Fibroblast of skin of left quadriceps (primary cell): ENCODE measurements around the gene MACF1.
"Not testable (repeated sequence)": the region's sequence is repeated elsewhere in the genome, so short reads cannot be mapped to it uniquely, and the experiment has no call there.

Source experiments
- DNase-seq, 2 experiments: peaks; one replicate each; pipeline ENCODE4 v3.0.0-alpha.2; 2013; ENCODE audit warnings: low read depth in 2 of 2

MACF1 gene

DNA sequence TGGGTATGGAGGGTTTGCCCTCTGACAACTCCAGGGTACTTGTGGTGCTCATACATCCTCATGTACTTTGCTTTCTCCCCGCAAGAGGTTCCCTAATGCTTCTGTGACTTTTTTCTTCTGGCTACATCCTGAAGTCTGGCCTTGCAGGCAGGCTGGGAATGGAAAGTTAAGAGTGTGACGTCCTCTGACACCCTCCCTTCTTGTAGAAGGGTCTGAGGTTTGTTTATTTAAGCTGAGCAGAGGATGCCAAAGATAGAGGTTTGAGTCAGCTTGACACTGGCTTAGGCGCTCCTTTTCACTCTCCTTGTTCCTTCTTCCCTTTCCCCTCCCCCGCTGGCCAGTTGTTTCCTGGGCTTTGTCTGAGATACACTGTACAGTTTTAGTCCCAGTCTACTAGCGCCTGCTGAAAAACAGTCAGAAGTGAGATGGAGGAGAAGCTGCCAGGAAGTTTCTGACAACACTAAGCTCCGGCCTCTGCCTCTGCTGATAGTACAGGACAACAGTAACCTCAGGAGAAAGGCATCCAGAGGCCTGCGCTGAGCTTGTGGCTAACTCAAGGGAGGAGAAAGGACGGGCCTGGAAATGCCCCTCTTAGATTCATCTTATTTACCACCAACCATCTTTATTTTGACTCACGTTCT is at the start of gene MACF1:
TSS of gene MACF1 (plus strand) at position 255 of the 641 bp plus-strand sequence. CDS start at position 583, 328 bp downstream.
- DNase-seq: peak; percentile 71 to 74

- no peak for DNase-seq
These were observed 47.2 kb upstream of the MACF1 start for GRCh38 chr1:39157304-39157703.

DNA sequence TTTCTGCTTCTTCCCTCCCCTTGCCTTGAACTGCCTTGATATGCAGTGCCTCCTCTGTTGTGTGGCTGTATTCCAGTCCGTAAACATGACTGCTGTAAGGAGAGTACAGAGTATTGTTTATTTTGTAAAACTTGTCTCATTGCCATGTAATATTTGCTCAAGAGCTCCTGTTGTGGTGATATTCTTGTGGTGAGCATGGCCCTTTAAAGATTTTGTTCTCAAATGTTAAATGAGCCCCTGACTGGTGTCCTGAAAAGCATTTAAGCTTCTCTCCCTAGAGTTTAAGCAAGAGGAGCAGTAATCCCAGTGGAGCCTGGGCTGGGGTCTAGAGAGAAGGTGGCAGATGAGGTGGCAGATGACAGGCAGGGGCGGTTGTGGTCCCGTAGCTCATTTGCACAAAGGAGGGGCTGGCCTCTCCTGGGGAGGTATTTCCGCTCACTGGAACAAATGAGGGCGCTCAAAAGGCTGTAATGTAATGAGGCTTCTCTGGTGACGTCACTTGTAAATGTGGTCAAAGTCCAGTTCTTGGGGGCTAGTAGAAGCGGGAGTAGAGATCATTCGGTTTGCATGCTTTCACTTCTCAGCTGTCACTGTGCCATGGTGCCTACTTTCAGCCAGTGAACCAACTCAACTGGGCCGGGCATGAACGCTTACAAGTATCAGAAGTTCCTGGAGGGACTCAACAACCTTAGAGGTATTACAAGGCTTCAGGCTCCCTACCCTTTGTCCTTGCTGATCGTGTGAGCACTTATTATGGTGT is 46.0 kb upstream of the MACF1 start:
- DNase-seq: no peak

- no peak for DNase-seq
These were observed 45.1 kb upstream of the MACF1 start for GRCh38 chr1:39159224-39160036.

DNA sequence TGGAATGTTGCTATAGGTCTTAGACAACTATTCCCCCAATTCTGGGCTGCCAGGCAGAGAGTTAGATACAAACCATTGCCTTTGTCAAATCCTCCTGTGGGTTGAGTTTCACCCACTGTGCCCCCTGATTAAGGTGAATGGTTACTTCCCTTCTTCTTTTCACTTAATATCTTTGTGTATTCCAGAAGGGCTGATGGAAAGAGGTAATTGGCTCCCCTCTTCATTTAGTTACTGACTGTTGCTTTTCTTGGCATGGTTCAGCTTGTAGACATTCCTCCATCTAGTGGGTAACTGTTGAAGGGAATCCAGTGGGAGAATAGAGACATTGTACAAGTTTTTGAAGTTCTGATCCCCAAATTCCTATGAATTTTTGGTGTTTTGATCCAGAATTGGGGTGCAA is 43.8 kb upstream of the MACF1 start:
- no peak for DNase-seq

DNA sequence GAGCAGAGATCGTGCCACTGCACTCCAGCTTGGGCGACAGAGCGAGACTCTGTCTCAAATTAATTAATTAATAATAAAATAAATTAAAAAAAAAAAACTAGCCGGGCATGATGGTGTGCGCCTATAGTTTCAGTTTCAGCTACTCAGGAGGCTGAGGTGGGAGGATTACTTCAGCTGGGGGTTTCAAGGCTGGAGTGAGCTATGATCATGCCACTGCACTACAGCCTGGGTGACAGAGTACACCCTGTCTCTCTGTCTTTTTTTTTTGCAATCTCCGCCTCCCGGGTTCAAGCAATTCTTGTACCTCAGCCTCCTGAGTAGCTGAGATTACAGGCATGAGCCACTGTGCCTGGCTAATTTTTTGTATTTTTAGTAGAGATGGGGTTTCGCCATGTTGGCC is 42.7 kb upstream of the MACF1 start:
- DNase-seq: not testable (repeated sequence)

DNA sequence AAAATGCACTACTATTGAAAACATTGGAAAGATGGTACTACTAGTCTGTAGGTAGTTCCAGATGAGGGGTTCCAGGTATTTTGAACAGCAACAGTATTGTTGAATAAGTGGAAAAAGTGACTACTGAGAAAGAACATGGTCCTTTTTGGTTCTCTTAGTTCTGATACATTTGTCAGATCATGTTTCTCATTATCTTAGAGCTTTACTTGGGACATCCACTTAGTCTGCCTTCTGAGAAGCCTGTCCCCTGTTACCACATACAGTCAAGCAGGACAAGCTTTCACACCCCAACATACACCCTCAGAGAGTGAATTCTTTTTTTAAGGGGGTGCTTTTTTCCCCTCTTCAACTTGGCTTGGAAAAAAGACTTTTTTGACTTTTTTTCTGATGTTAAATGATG is 41.0 kb upstream of the MACF1 start:
- no peak for DNase-seq

- DNase-seq: no peak
These were observed 40.2 kb upstream of the MACF1 start for GRCh38 chr1:39164256-39164655.

DNA sequence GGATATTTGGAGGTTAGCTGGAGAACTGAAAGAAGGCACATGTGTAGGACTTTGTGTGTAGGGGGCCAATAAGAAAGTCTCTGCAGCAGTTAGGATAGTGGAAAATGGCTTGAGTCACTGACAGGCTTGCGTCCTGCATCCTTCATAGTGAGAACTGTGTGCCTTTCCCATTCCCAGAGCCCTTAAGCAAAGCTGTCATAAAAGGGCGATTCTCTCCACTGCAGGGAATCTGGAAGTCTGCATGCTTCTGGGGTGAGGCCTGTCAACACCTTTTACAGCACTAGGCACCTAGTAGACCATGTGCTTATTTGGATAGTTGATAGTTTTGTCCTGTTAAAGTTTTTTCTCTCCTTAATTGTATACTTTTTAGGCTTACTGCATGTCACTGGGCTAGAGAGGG is 39.4 kb upstream of the MACF1 start:
- no peak for DNase-seq

- DNase-seq: no peak
These were observed 39.0 kb upstream of the MACF1 start for GRCh38 chr1:39165488-39165887.

DNA sequence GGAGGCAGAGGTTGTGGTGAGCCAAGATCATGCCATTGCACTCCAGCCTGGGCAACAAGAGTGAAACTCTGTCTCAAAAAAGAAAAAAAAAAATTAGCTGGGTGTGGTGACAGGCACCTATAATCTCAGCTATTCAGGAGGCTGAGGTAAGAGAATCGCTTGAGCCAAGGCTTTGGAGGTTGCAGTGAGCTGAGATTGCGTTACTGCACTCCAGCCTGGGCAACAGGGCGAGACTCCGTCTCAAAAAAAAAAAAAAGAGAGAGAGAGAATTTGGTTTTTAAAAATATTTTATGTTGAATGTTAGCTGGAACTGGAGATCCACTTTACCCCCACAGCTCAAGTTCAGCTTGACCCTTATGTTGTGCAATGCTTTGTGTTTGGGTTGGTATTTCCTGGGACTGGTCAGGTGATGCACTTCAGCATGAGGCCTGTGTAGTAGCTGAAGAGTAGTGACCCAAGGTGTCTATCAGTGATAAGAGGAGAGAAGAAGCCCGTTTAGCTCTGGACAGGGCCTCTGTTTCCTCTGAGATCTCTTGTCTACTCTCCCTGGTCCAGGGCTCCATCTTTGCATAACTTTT is 36.8 kb upstream of the MACF1 start:
- DNase-seq: no peak

- DNase-seq: no peak
These were observed 36.0 kb upstream of the MACF1 start for GRCh38 chr1:39168301-39169080.

DNA sequence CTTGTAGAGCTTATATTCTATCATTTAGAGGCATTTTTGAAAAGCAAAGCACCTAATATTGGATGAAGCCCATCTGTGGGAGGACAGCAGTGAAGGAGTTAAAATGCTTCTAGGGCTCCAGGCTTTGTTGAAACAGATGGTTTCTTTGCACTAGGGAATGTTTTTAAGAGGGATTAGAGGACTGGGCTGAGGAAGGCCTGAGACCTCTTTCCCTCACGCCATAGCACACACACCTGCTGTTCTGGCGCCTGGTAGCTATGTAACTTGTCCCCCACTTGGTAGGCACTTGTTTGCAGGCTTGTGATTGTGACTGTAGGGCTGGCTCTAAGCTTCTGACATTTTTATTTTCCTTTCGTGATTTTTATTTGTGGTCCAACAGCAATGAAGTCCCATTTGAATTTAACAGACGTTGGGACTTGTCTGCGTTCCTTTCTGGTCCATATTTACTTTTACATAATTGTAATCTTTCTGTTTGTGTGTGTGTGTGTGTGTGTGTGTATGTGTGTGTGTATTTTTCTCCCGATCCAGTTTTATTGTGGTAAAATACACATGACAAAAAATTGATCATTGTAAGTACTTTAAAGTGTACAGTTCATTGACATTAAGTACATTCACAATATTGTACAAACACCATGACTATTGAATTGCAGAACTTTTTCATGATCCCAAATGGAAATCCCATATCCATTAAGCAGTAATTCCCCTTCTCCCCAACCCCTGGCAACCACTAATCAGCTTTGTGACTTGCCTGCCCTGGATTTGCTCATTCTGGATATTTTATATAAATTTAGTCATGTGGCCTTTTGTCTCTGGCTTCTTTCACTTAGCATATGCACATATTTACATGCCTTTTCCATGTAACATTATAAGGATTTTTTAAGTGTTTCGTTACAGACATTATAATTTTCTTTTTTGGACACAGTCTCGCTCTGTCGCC is 33.5 kb upstream of the MACF1 start:
- DNase-seq: no peak

DNA sequence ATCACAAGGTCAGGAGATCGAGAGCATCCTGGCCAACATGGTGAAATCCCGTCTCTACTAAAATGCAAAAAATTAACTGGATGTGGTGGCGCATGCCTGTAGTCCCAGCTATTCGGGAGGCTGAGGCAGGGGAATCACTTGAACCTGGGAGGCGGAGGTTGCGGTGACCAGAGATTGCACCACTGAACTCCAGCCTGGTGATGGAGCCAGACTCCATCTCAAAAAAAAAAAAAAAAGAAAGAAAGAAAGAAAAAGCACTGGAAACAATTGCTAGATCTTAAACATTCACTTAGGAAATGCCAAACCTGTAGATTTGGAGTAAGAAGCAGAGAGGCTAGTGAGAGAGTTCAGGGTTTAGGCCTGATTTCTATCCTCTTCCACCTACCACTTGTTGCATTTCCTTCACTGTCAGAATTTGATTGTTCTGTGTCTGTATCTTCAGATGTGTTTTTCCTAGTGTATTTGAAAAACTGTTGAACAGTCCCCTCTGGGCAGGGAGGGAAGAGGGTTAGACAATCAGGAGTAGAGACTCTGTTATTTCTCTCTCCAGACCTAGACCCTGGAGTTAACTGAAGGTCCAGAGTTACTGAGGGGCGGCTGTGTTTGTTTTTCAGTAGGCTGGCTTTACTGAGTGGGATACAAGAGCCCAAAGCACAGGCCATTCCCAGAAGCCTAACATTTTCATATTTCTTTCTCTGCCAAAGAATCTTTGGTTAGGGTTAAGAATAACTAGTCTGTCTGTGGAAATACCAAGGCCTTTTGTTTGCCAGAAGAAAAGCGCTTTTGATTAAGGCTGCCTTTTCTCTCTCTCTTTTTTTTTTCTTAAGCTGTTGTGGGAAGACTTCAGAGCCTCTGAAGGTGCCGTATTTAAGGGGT is 31.1 kb upstream of the MACF1 start:
- no peak for DNase-seq

- no peak for DNase-seq
These were observed 30.5 kb upstream of the MACF1 start for GRCh38 chr1:39173995-39174380.

DNA sequence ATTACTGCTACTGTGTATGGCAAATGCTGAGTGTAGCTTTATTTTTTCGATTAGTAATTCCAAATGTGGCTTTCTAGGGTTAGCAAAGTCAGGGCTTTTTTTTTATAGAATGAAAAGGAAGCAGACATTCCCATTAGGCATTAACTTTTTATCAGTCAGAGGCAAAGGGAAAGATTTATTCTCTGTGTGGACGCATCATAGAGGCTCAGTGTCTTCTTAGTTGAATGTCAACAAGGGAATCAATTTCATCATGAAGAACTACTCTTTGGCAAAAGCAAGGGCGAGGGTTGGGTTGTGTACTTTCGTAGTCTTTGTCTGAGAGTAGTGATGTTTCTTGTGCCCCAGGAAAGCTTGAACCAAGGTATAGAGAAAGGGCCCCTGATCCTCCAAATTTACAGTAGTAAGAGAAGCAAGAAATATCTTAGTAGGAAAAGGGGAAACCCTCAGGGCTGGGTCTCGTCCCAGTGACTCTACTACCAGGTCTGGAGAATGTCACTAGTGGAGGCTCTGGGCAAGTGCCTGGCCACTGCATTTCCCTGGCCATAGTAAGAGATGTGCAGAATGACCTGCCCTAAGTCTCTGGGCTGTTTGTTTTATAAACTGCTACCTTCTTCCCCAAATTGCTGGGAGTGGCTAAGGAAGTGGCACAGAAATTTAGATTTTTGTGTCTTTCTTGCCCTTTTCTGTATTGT is 30.0 kb upstream of the MACF1 start:
- DNase-seq: no peak

DNA sequence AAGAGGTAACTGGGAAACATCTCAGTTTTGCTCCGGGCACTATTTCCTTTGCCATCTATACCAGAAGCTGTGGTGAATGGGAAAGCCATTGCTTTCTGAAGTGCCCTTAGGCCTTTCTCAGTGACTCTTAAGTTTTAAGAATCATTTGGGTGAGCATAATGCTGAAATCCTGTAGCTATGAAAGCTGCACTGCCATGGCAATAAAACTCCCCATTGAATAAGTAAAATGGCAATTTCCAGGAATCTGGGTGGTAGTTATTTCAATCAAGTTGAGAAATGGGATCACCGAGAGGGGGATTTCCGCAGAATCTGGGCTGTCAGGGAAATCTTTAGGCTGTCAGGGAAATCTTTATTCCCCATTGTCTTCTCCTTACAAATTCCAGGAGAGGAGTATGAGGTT is 26.8 kb upstream of the MACF1 start:
- DNase-seq: no peak

DNA sequence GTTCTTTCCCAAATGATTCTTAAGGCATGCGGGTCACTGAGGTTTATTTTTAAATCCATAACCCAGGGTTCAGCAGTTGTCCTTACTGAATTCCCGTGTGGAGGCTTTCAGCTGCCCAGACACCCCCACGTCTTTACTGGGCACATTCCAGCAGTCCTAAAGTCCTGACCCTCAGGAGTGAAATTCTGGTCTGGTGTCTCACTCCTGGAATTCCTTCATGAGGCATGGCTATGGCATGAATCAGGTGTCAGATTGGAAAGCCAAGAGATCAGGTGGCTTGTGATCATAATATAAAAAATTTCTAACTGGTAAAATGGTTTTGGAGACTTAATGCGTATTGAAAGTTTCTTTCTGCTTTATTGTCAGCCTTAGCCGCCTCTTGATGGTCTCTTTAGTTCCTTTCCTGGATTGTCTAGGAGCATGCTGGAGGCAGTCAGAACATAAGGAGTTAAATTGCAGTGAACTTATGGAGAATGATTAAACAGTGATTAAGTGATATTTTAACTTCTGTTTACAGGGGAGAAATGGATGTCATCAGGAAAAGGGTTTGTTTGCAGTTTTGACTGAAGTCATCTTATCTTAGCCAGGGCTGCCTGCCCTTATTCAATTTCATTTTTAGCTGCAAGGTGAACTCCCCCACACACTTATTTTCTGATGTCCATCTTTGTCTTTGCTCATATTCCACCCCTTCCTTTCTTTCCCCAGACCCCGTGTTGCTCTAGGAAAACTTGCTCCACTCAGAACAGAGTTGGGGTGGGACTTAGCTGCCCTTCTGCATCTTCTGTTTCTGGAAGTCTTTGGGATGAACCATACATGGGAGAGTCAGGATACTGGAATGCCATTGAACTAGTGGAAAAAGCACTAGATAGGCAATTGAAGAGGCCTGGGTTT is 25.7 kb upstream of the MACF1 start:
- DNase-seq: no peak
